Thymus (tissue), 11 donors: Measurements from ENCODE around the gene P2RY12. TPM values are rescaled to one million over a fixed set of nuclear protein-coding genes. Genes with fewer than 3 reads are reported as not detected.

ENCODE experiments used
- DNase-seq, 9 donors: peaks; one replicate each; pipeline ENCODE4 v3.0.0-alpha.2; 2013; ENCODE audit warnings: low spot score in 9 of 9, low read depth in 6 of 9, missing footprints in 1 of 9
- H3K27ac ChIP-seq, 2 donors: one replicate each; pipeline ENCODE4 v1.5.1; 2013; ENCODE audit warnings: control low read depth in 1 of 2, low read depth in 1 of 2, low read length in 1 of 2, mild to moderate bottlenecking in 1 of 2, moderate library complexity in 1 of 2
- H3K27me3 ChIP-seq, 2 donors: one replicate each; pipeline ENCODE4 v1.5.1; 2013; ENCODE audit warnings: low read length in 1 of 2; ENCODE audit not compliant: control insufficient read depth in 2 of 2, insufficient read depth in 1 of 2
- H3K36me3 ChIP-seq, 2 donors: one replicate each; pipeline ENCODE4 v1.5.1; 2013; ENCODE audit warnings: low read length in 1 of 2, mild to moderate bottlenecking in 1 of 2, moderate library complexity in 1 of 2; ENCODE audit not compliant: control insufficient read depth in 2 of 2, insufficient read depth in 2 of 2
- H3K4me1 ChIP-seq, 2 donors: one replicate each; pipeline ENCODE4 v1.5.1; 2013; ENCODE audit warnings: low read length in 2 of 2; ENCODE audit not compliant: control insufficient read depth in 2 of 2, insufficient read depth in 2 of 2
- H3K4me3 ChIP-seq, 2 donors: one replicate each; pipeline ENCODE4 v1.5.1; 2013; ENCODE audit warnings: low read length in 2 of 2, control low read depth in 1 of 2, mild to moderate bottlenecking in 1 of 2
- H3K9me3 ChIP-seq, 2 donors: one replicate each; pipeline ENCODE4 v1.5.1; 2013; ENCODE audit warnings: low read length in 1 of 2, mild to moderate bottlenecking in 1 of 2; ENCODE audit not compliant: control insufficient read depth in 2 of 2, insufficient read depth in 1 of 2
- WGBS: extraction: QIAGEN DNeasy Blood & Tissue Kit; methylation state at CpG from one replicate; pipeline ENCODE4 v1.1.7; 2013; 5-methylcytosine and 5-hydroxymethylcytosine counted together
- polyA plus RNA-seq: library from polyadenylated mRNA; stranded (reverse); fragments of 200-250 nt; gene quantifications from one replicate; pipeline ENCODE4 v1.2.3, GENCODE V29; 2013
- total RNA-seq: library from RNA; stranded (reverse); fragments of 120-200 nt; gene quantifications from one replicate; pipeline ENCODE4 v1.2.4, GENCODE V29; 2013
- donor health status: healthy.

Gene P2RY12
- total and polyA plus RNA-seq, 2 donors: 0.59 to 2.9 TPM

- no peaks in the 10 kb centered on the region for H3K36me3 ChIP-seq
- H3K4me1 ChIP-seq: peaks cover 0 to 6% of the 10 kb centered on the region in 2 donors
- no peak overlapping the region for H3K4me3 ChIP-seq
- 92% methylated on average over 3 of the region's 3 CpGs for WGBS
- no peak for DNase-seq
- no peaks in the 10 kb centered on the region for H3K9me3 ChIP-seq
- H3K27ac ChIP-seq: no peak overlapping the region
- H3K27me3 ChIP-seq: no peaks in the 10 kb centered on the region
Observed at GRCh38 chr3:151346292-151346691, 38.3 kb downstream of the P2RY12 start.

GRCh38 chr3:151345859-151346258 is 38.7 kb downstream of the P2RY12 start:
- no peak overlapping the region for H3K4me3 ChIP-seq
- no peaks in the 10 kb centered on the region for H3K36me3 ChIP-seq
- H3K27ac ChIP-seq: no peak overlapping the region
- WGBS: 82% methylated on average over 2 of the region's 2 CpGs
- peaks cover 0 to 6% of the 10 kb centered on the region in 2 donors for H3K4me1 ChIP-seq
- H3K27me3 ChIP-seq: no peaks in the 10 kb centered on the region
- DNase-seq: no peak
- H3K9me3 ChIP-seq: no peaks in the 10 kb centered on the region

GRCh38 chr3:151331696-151332095 is 52.9 kb downstream of the P2RY12 start:
- H3K27me3 ChIP-seq: no peaks in the 10 kb centered on the region
- DNase-seq: no peak
- no peak overlapping the region for H3K27ac ChIP-seq
- H3K4me3 ChIP-seq: no peak overlapping the region
- no peaks in the 10 kb centered on the region for H3K36me3 ChIP-seq
- H3K9me3 ChIP-seq: no peaks in the 10 kb centered on the region
- H3K4me1 ChIP-seq: peaks cover 6 to 7% of the 10 kb centered on the region in 2 donors
- 95% methylated on average over 2 of the region's 2 CpGs for WGBS

GRCh38 chr3:151330899-151331298 is 53.7 kb downstream of the P2RY12 start:
- Histone ChIP-seq H3K9me3 (no peaks in the 10 kb centered on the region), H3K27ac (no peak overlapping the region), H3K36me3 (no peaks in the 10 kb centered on the region), H3K4me1 (peaks cover 6 to 7% of the 10 kb centered on the region in 2 donors), H3K27me3 (no peaks in the 10 kb centered on the region), H3K4me3 (no peak overlapping the region)
- DNase-seq: no peak

GRCh38 chr3:151330379-151330778 is 54.2 kb downstream of the P2RY12 start:
- Histone ChIP-seq H3K36me3 (no peaks in the 10 kb centered on the region), H3K4me3 (no peak overlapping the region), H3K27ac (no peak overlapping the region), H3K27me3 (no peaks in the 10 kb centered on the region), H3K9me3 (no peaks in the 10 kb centered on the region), H3K4me1 (peaks cover 6 to 7% of the 10 kb centered on the region in 2 donors)
- 85% methylated on average over 4 of the region's 4 CpGs for WGBS
- no peak for DNase-seq

- H3K36me3 ChIP-seq: no peaks in the 10 kb centered on the region
- peak within 1 kb of the TSS; percentile 66 to 85 for H3K27ac ChIP-seq
- peak within 1 kb of the TSS; percentile 30 to 46 for H3K4me3 ChIP-seq
- no peaks in the 10 kb centered on the region for H3K9me3 ChIP-seq
- no peaks in the 10 kb centered on the region for H3K27me3 ChIP-seq
- WGBS: 97% methylated on average over 1 of the region's 1 CpG
- DNase-seq: no peak
- H3K4me1 ChIP-seq: peaks cover 6 to 7% of the 10 kb centered on the region in 2 donors
Observed at GRCh38 chr3:151329363-151329762, 55.2 kb downstream of the P2RY12 start, which contains the start of gene P2RY13. P2RY13 (minus strand) TSS chr3:151329549; CDS start chr3:151329528, 21 bp downstream.

GRCh38 chr3:151328298-151328995 is 56.1 kb downstream of the P2RY12 start:
- Histone ChIP-seq H3K9me3 (no peaks in the 10 kb centered on the region), H3K4me1 (peaks cover 6 to 7% of the 10 kb centered on the region in 2 donors), H3K27ac (peak overlapping the region; percentile 66 to 85), H3K4me3 (peak overlapping the region; percentile 30 to 46), H3K36me3 (no peaks in the 10 kb centered on the region), H3K27me3 (no peaks in the 10 kb centered on the region)
- peak; percentile 27 to 76 (median 47) for DNase-seq
- WGBS: 8% methylated on average over 10 of the region's 10 CpGs

GRCh38 chr3:151327571-151328198 is 56.9 kb downstream of the P2RY12 start:
- Histone ChIP-seq H3K9me3 (no peaks in the 10 kb centered on the region), H3K36me3 (no peaks in the 10 kb centered on the region), H3K4me1 (peaks cover 6 to 7% of the 10 kb centered on the region in 2 donors), H3K4me3 (no peak overlapping the region), H3K27ac (peak overlapping the region in 1 of 2 donors; percentile 85), H3K27me3 (no peaks in the 10 kb centered on the region)
- peak in 1 of 9 donors; percentile 47 for DNase-seq
- WGBS: 51% methylated on average over 3 of the region's 3 CpGs

GRCh38 chr3:151322511-151322910 is 62.0 kb downstream of the P2RY12 start:
- no peak for DNase-seq
- Histone ChIP-seq H3K4me3 (no peak overlapping the region), H3K27ac (no peak overlapping the region), H3K36me3 (no peaks in the 10 kb centered on the region), H3K27me3 (no peaks in the 10 kb centered on the region), H3K4me1 (no peaks in the 10 kb centered on the region), H3K9me3 (no peaks in the 10 kb centered on the region)
- 97% methylated on average over 1 of the region's 1 CpG for WGBS
